Effector CD8-positive, alpha-beta T cell (primary cell): Measurements from ENCODE around the gene ACTN4.

Source experiments
- DNase-seq: peaks from one replicate; lab custom pipeline; 2025; lab: John Stamatoyannopoulos, UW

ACTN4 gene

GRCh38 chr19:38635483-38636399, 11.7 kb upstream of the ACTN4 start:
- no peak for DNase-seq

DNA sequence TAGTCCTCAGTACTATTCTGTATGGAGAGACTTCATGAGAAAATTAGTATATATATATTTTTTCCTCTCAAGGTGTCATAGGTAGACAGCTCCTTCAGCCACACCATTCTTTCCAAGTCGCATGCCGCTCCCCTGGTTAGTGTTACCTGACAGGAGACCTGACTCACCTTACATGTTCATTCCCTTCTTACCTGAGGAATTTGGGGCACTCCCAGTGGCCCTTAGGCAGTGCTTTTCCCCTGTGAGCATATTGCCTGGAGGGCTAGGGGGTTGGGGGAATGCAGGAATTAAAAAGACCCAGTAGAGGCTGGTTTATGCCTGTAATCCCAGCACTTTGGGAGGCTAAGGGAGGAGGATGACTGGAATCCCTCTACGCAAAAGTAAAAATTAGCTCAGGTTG, 9.0 kb upstream of the ACTN4 start:
- DNase-seq = no peak

- no peak for DNase-seq
These were observed 7.8 kb upstream of the ACTN4 start for GRCh38 chr19:38639679-38640078.

GRCh38 chr19:38640368-38640767, 7.1 kb upstream of the ACTN4 start:
- DNase-seq = no peak

GRCh38 chr19:38642176-38642575, 5.3 kb upstream of the ACTN4 start:
- no peak for DNase-seq

DNA sequence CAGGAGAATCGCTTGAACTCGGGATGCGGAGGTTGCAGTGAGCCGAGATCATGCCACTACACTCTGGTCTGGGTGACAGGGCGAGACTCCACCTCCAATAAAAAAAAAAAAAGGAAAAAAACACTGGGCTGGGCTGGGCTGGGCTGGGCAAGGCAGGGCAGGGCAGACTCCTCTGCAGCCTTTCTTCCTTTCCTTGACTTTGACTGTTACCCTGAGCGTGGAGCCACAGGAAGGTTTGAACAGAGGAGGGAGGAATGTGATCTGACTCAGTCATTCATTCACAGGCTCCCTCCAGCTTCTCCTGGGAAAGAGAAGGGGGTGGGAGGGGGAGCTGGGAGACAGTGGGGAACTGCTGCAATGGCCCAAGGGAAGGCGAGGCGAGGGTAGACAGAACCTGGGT, 2.7 kb upstream of the ACTN4 start:
- DNase-seq = no peak

DNA sequence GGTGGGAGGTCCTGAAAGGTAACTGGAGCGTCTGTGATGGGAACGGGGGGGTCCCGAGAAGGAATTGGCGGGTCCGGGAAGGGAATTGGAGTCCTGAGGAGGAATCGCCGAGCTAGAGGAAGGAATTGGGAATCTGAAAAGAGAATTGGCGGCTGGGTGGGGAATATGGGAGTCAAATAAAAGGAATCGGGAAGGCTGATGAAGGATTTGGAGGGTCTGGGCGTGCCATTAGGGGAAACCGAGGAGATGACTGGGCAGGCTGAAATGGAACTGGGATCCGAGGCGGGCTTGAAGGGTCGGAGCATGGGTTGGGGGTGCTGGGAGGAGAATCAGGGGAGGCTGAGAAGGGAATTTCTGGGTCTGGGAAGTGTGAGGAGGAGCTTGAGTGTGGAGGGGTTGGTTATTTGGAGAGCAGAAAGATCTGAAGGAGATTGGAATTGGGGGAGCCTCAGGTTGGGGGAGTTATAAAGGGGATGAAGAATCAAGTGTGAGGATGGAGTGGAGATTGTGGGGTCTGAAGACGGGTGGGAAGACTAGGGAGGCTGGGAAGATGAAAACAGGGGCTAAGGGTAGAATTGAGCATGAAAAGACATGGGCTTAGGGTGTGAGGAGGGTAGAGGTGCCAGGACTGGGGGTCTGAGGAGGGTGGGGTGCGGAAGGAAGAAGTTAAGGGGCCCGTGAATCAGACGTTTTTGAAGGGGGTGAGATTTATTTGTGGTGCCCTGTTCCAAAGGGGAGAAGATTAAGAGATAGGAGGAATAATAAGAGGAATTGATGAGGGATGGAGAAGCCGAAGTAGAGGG, 718 bp downstream of the ACTN4 start:
- DNase-seq = no peak

- DNase-seq = no peak
These were observed 1.4 kb downstream of the ACTN4 start for GRCh38 chr19:38648769-38649304.

GRCh38 chr19:38649305-38650171, 2.1 kb downstream of the ACTN4 start:
- DNase-seq = no peak

DNA sequence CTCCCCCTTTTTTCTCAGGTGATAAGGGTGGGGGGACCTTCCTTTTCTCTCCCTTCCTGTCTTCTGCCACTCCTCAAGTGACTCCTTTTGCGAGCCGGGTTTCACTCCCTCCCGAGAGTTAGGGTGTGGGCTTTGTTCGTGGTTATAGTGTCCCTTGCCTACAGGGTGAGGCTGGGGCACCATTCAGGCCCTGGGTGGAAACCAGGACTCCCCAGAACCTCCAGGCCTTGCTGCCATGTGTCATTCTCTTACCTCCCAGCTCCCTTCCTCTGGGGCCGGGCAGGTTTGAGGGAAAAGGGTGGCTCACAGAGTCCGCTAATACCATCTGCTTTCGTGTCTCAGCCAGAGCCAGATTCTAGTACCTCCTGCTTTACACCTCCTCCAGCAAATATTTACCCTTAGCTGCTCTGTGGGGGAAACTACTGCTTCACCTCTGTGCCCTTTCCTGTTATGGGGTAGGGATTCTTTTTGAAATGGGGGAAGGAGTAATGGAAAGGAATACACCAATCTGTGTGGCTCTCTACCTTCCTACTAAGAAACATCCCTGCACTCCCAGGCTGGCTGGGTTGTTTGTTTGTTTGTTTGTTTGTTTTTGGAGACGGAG, 2.8 kb downstream of the ACTN4 start:
- no peak for DNase-seq

DNA sequence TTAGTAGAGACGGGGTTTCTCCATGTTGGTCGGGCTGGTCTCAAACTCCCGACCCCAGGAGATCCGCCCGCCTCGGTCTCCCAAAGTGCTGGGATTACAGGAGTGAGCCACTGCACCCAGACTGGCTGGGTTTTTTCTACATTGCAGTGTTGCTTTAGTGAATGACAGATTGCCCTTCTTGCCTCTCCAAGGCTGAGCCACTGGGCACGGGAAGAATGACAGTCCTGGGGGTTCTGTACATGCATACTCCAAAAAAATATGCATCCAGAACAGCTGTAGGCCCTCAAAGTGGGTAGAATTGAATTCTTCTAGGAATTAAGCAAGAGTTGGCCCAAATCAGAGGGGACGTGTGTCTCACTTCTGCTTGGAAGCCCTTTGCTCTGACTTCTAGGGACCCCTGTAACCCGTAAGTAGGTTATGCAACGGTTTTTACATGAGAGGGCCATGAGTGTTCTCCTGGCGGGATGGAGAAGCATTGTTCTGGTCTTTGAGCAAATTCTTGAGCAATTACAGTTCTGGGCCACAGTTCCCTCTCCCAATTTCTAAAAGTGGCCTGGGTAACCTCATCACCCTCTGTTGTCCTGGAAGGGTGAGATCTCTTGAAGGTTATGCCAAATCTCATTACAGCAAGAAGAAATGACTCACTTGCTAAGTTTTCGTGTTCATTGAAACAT, 3.6 kb downstream of the ACTN4 start:
- no peak for DNase-seq

DNA sequence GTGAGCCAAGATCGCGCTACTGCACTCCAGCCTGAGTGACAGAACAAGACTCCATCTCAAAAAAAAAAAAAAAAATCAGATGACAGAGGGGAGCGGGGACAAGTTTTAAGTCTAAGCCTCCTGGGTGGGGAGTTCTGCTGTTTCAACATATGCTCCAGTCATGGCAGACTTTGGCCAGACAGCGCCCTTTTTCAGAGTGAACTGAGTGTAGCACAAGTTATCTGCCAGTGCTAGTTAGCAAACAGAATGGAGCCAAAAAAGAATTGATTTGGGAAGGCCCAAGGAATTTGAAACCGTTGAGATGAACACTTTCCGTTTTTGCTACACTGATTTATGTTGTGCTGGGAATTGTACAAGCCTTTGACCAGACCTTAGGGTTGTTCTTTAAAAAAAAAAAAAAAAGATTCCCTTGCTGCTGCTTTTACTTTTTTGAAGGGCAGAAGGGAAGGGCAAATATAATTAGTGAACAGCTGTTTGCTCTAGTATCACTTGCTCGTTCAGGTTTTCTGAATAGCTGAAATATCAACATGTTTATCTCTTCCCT, 5.7 kb downstream of the ACTN4 start:
- no peak for DNase-seq

DNA sequence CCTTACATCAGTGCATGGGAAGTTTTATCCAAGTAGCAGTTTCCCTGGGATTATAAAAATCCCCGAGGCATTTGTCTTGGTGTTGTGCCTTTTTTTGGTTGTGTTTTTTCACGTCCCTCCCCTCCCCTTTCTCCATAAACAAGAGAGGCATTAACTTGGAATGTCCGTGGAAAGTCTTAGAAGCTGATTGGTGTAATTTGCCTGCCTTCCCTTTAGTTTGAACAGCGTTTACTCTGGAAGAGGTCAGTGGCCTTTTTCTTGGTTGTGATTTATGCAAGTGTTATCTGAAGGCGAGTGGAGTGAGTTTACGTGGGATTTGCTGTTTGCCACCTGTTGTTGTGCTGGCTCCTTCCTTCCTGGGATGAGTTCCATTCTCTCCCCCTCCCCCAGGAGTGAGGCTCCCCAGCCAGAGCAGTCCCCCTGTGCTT, 7.2 kb downstream of the ACTN4 start:
- no peak for DNase-seq

GRCh38 chr19:38655148-38655824, 7.8 kb downstream of the ACTN4 start:
- DNase-seq = no peak

DNA sequence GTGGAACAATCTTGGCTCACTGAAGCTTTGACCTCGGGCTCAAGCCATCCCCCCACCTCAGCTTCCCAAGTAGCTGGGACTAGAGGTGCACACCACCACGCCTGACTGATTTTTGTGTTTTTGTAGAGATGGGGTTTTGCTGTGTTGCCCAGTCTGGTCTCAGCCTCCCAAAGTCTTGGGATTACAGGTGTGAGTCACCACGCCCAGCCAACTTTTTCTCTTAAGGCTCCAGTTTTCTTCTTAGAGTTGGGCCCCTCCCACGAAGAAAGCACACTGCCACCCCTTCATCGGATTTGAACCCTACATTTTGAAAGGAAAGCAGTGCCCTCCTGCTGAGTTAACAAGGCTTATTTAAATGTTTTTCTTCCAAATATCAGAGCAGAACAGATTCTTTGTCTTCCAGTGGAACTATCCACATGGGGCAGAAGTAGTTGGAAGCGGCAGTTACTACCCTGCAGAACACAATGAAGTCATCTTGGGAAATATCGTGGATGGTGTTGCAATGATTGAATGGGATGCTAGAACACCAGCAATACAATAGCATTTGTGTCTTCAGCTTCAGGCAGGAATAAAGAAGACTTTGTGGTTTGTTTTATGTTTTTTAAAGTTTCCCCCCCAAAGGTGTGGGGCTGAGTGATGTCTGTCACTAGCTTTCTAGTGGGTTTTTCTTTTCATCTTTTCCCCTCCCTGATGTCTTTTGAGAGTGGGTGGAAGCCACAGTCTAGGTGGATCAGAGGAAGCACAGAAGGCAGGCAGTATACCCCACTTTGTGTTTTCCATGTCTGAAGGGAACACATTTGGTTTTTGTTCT, 8.9 kb downstream of the ACTN4 start:
- peak; percentile 12 for DNase-seq

- no peak for DNase-seq
These were observed 10.3 kb downstream of the ACTN4 start for GRCh38 chr19:38657633-38658222.

- DNase-seq = no peak
These were observed 11.2 kb downstream of the ACTN4 start for GRCh38 chr19:38658462-38659306.

GRCh38 chr19:38660724-38661123, 13.3 kb downstream of the ACTN4 start:
- DNase-seq = no peak
